ENCODE measurements around the gene POLR3G.
A peak's percentile ranks its signal among the peaks of the same experiment; 100 is the strongest.

The POLR3G gene

DNA sequence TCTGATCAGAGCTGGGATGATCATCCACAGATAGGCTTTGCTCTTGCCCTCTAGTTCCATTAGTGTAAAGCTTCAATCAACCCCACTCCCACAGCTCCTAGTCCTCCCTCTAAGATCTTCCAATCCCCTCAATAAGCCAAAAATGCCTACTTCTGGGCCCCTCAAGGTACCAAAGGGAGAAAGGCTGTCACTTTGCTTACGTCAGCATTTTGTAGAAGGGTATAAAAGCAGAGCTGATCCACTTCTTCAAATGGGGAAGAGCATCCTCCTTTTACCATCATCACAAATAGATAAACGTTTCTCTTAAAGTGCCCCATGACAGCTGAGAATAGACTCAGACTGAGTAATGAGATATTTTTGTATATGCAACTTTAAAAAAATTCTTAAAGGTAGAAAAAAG, 70.8 kb downstream of the POLR3G start:
- intact Hi-C loops (cut with DNase I) = no loop called here

DNA sequence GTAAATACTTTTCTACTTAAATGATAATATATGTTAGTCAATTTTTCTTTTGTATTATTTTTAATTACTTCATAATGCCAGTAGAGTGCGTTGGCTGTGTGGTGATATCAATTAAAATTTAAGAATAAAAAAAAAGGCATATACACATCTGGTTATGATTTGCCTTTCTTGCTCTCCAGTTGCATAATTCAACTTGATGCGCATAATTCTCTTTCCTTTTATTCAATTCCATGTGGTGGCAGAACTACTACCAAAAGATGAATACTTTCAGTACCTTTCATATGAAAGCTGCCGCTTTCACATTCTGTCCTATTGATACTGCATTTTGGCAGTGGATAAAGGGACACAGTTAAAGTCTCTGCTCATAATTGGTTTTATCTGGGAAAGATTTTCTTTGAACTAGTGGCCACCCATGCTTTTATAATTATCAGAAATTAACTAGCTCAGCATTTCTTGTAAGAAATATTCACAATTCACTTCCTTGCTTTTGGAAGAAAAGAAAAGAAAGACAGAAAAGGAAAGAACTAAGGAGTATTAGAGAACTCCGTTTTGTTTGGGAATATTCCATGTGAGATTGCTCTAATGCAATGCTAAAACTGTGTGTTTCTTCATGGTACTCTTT, 71.7 kb downstream of the POLR3G start:
- intact Hi-C loops (cut with DNase I) = no loop called here
- DNase-seq = no peak

More for the DNA sequence above, 70.8 kb downstream of the POLR3G start:
- DNase-seq = no peak

DNA sequence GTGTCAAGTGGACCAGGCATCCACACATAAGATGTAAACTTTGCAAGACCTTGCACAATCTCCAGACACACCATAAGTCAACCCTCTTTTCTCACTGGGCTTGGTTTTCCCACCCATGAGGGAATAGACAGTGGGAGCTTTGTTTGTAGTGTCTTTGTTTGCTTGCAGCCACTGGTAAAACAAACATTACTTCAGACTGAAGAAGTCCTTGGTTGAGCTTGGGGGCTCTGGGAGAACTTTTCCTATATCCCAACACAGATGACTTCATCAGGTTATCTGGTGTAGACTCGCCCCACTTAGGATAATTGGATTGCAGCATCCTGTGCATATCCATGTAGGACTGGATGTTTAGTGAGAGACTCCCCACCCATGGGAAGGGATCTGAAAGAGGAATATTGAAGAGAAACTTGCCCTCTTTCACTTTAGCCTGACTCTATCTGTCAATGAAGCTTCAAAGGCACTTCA, 72.4 kb downstream of the POLR3G start:
- DNase-seq = peak in 1 of 42 donors; percentile 4
- intact Hi-C loops (cut with DNase I) = no loop called here

DNA sequence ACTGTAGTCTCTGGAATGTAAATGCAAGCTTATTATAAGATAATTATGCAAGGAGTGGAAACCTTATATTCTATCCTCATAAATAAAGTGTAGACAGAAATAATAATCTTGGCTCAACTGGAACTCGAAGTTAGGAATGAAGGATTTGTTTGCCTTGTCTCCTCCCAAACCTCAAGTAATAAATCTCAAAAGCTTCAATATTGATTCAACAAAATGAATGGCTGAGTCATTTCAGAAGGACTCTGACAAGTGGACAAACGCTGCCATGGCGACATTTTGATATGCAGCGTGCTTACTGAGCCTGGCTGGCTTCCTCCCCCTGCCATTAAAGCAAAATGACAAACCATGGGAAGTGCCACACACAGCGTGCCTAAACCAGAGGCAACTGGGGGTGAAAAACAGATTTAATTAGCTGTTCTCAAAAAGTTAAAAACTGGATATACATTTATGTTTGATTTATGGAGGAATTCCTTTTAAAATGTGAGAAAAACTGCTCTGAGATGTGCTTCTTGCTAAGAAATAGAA, 73.5 kb downstream of the POLR3G start:
- DNase-seq = peak in 18 of 42 donors; percentile 5 to 73 (median 34)
- intact Hi-C loops (cut with DNase I) = no loop called here

DNA sequence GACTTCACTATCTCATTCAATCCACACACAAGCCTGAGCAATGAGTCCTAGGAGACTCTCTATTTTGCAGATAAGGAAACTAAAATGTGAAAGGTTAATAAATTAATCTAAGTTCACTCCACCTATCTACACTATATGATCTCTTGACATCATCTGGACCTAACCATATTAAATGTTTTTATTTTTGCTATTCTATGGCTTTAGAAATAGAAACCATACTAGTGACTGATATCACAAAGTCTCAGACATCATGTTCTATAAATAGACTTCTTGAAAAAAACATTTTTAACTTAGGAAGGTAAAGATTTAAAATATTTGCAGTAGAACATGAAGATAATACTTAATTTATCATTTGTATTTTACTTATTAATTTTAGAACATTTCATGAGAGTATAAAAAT, 74.6 kb downstream of the POLR3G start:
- no peak for DNase-seq
- intact Hi-C loops (cut with DNase I) = no loop called here

DNA sequence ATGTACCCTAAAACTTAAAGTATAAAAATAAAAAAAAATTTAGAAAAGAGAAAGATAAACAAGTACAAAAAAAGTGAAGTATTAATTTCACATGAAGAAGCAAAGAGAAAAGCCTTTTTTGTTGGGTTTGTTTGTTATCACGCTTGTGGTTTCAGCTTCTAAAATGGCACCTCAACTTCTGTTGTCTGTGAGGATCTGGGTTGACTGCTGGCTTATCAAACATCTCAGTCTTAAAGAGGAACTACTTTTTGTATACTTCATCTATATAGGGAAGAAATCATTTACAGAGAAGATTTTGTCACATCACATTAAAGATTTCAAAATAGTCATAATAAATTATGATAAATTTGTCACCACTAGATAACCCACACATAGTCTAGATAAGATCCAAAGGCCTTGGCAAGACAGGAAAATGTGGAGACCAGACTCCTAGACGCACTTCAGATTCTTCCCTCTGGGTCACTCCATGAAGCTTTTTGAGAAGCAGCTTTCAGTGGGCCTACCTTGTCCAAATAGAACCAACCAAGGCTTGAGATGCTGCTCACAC, 75.1 kb downstream of the POLR3G start:
- no peak for DNase-seq
- intact Hi-C loops (cut with DNase I) = no loop called here

DNA sequence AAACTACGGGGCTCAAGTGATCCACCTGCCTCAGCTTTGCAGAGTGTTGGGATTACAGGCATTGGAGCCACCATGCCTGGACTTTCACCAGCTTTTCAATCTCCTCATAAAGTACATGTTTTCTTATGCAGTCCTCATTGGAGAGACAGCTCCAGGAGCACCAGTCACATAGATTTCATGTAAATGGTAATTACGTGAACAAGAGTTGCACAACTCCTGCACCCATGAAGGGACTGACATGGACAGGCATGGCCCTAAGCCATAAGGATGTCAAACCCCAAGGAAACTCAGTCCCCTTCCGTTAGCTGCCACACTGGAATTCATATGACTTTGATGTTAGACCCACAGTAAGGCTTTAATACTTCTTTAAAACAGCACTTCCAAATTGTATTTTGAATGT, 76.3 kb downstream of the POLR3G start:
- intact Hi-C loops (cut with DNase I) = no loop called here
- DNase-seq = no peak

DNA sequence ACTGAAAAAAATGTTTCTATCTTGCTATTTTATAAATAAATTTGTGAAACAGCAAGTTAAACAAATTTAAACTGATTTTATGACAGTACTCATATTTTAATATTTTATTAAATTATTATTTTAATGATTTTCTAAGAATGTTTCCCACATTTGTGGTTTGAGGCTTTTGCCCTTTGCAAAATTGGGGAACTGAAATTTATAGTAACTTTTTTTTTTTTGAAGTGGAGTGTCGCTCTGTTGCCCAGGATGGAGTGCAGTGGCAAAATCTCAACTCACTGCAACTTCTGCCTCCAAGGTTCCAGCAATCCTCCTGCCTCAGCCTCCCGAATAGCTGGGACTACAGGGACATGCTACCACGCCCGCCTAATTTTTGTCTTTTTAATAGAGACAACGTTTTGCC, 76.7 kb downstream of the POLR3G start:
- intact Hi-C loops (cut with DNase I) = no loop called here
- no peak for DNase-seq

DNA sequence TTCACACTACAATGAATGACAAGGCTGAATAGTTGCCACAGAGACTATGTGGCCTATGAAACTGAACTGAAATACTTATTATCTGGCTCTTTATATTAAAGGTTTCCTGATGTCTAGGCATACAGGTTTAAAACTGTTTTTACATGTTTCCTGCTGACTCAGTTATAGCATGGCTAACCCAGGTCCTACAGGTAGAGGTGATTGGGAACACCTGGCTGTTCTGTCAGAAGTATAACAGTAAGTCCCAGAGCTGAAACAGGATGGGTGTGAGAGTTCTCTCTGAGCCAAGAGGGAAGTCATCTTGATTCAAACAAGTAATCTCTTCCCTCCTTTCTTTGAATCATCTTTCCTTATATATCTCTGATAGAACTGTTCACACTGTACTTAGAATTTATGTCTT, 79.0 kb downstream of the POLR3G start:
- no peak for DNase-seq
- intact Hi-C loops (cut with DNase I) = no loop called here

DNA sequence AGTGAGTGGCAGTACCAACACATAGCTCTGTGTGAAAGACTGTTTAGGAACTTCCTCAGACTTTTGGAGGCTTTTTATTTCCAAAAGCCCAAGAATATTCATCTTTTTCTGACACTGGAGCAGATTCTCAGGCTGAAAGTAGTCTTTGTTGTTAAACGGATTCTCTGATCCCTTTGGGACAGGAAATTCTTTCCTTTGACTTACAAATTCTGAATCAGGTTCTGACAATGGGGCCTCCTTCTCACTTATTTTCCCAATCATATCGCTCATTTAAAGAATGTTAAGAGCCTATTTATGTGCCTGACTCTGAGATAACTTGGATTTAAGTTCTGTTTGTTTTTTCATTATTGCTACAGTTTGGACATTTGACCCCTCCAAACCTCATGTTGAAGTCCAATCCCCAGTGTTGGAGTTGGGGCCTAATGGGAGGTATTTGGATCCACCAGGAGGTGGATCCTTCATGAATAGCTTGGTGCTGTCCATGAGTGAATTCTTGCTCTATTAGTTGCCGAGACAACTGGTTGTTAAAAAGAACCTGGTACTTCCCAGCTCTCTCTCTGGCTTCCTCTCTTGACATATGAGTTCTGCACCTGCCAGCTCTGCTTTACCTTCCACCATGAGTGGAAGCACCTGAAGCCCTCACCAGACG, 79.8 kb downstream of the POLR3G start:
- intact Hi-C loops (cut with DNase I) = no loop called here
- DNase-seq = no peak

DNA sequence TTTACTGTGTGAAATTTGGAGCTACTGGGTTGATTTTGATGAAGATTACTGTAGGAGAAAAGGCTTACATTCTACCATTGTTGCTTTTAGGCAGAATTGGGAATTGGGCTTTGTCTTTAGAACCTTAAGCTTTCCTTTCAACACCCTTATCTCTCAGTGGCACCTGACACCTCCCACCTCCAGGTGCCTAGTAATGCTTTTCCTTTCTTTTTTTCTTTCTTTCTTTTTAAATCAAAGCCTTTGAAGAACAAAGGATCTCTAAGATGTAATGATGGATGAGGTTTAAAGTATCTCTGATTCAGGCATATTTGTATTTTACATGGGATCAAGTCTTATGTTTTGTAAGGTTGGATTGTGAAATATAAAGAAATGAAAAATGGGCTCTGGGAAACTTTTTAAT, 81.0 kb downstream of the POLR3G start:
- no peak for DNase-seq
- intact Hi-C loops (cut with DNase I) = no loop called here

DNA sequence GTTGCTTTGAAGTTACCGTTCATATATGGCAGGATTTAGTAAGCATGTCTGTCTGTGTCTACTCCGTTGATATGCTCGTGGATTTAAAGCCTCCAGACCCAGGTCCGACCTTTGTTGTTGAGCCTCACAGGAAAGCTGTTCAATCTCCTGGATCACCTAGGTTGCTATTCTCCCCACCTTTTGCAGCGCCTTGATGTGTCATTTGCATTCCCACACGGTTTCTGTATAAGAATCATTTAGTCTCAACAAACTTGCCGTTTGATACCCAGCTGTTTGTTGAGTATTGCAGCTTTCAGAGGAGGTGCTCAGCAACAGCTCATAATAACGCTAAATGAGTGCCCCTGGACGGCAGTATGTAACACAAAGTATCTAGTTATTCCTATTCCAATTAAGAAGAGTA, 82.7 kb downstream of the POLR3G start:
- DNase-seq = peak in 4 of 42 donors; percentile 7 to 20 (median 12)
- intact Hi-C loops (cut with DNase I) = no loop called here

DNA sequence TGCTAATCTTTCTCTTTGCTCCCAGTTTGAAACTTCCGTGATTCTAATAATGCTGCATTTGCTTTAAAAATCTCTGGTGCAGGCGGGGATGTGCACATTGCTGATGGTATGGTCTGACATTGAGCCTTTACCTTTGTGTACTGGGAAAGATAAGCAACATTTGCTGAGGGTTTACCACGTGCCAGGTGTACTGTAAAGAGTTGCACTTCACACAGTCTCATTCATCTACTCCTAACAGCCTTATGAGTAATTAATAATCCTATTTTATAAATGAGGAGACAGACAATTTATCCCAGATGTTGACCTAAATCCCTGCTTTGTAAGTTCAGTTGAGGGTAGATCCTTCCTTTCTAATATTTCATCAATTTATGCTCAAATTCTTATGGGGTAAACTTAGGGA, 83.2 kb downstream of the POLR3G start:
- DNase-seq = peak in 8 of 42 donors; percentile 6 to 38 (median 20)
- intact Hi-C loops (cut with DNase I) = no loop called here

DNA sequence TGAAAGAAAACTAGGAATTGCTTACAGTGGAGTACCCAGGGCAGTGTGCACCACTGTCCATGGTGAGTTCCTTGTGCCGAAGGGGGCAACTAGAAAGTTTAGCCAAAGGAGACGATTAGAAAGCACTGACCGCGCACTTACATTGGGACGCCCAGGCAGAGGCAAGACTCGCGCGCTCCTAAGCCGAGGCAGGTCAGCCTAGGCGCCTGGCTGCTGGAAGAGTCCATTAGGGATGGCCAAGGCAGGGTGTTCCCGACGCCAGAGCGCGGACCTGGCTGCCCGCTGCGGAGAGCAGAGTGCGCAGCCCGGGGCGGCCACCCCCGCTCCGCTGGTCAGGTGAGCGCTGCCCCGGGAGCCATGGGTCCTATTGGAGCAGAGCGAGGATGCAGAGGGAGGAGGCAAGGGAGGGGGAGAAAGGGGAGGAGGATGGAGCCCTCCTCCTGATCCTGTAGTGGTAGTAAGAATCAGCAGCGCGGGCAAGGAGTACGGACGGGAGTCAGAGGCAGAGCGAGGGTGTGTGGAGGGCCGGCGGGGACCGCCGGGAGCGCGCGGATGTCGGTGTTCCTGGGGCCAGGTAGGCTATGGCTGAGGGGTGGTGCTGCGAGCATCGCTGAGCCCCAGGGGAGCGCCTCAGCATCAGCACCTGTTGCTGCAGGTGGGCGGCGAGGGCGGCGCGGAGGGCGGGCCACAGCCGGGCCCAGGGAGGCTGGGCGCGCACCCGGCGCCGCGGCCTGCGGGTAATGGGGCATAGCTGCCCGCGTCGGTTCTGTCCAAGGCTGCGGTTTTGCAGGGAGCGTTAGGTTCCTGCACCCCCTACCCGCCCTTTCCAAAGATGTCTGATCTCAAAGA, 83.9 kb downstream of the POLR3G start, which contains the start of gene ADGRV1:
Gene ADGRV1, plus strand, starts transcription at position 454 of the 849 bp plus-strand sequence. Its CDS starts 99 bp downstream, at position 553.
- intact Hi-C loops (cut with DNase I) = no loop called here
- DNase-seq = peak; percentile 42 to 92 (median 78)

DNA sequence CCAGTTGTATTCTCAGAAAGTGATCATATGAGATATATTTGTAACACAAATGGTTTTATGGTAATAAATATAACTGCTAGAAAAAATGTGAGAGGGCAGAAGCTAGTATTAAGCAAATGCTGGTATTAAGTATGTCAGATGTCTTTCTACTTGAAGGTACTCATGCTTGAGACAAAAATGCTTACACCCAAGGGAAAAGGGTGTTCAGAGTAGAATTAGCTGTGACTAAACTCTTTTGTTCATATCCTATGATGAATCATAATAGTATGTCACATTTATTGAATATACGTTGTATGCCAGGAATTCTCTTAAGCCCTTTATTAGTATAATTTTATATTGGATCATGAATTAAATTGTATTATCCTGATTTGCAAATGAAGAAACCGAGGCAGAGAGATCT, 86.1 kb downstream of the POLR3G start:
- no peak for DNase-seq
- intact Hi-C loops (cut with DNase I) = no loop called here

DNA sequence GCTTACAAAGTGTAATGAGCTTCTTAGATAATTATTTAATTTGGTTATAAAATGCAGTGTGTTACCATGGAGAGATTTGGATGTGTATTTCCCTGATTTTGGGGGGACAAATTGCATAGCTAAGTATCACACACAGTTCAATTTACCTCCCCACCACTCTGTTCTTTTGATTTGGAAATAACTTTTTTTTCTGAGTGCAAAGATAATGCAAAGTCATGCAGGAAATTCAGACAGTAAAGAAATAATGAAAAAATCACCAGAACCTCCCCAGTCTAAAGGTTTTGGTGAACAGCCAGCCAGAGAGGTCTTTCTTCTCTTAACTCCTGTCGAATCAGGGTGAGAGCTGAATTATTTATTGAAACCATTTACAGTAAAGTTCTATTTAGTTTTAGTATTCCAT, 87.1 kb downstream of the POLR3G start:
- intact Hi-C loops (cut with DNase I) = no loop called here
- no peak for DNase-seq

DNA sequence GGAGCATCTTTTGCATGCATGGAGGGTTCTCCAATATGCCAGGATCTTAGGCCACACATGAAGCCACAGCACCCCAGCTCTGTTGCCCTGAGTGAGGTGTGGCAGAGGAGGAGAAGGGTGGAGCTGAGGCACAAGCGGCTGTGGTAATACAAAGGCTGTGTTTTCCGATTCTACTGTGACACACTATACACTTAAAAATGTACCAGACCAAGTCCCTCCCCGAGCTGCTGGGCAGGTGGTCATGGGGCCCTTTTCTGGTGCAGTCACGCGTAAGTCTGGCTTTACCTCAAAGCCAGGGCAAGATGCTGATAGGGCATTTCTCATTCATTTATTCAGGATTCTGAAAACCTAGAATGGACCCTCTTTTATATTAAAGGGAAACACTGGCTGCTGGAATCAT, 87.7 kb downstream of the POLR3G start:
- intact Hi-C loops (cut with DNase I) = no loop called here
- no peak for DNase-seq

DNA sequence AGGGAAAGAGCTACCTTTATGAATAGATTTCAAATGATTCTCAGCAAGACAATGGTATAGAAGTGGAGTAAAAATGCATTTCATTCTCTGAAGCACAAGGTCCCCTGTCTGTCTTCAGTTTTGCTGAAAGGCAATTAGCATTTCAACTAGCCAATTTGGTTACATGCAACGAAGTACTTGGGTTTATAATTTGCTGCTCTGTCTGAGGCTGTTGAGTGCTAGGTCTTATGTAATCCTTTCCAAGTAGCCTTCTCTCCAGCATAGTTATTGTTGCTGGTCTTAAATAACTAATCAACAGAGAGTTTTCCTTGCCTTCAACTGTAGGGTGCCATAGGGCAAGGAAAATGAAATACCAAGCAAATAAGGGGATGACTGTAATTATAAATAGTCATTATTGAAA, 88.4 kb downstream of the POLR3G start:
- DNase-seq = no peak
- intact Hi-C loops (cut with DNase I) = no loop called here
